Measurements from ENCODE around the gene SLC22A3. TPM values are rescaled to one million over a fixed set of nuclear protein-coding genes. Genes with fewer than 3 reads are reported as not detected.
A peak's percentile ranks its signal among the peaks of the same experiment; 100 is the strongest.

SLC22A3 gene
- polyA plus RNA-seq, 2 of the 4 experiments (the other 2 are of a cell fraction), result 44.9 to 57.4 TPM

GRCh38 chr6:160355001-160355400 lies 6.8 kb downstream of the SLC22A3 start:
- peak; percentile 39 to 56 for DNase-seq (ENCODE audit: low read depth in 1 of 2, low spot score in 1 of 2)
- FAIRE-seq, result no peak
- H3K4me1 ChIP-seq, result peaks cover 92% of the 10 kb centered on the region
- TF ChIP-seq ZNF302 (CRISPR knock-in tag; IDR thresholded peaks at IDR 0.05) (no peak), POLR2A (IDR thresholded peaks at IDR 0.05; ENCODE audit: low read length) (no peak), TP53 (CRISPR knock-in tag; IDR thresholded peaks at IDR 0.05) (no peak), JUNB (IDR thresholded peaks at IDR 0.05) (0 out of 2 replicates have a peak, but pooled peaks have one; percentile 19), HOXA7 (CRISPR knock-in tag; IDR thresholded peaks at IDR 0.05) (no peak), HEYL (CRISPR knock-in tag; IDR thresholded peaks at IDR 0.05) (no peak), CHD4 (IDR thresholded peaks at IDR 0.05; ENCODE audit: borderline replicate concordance) (no peak), SMC3 (IDR thresholded peaks at IDR 0.05) (no peak), CHD2 (IDR thresholded peaks at IDR 0.05; ENCODE audit: low read length, partially characterized antibody) (no peak), PHF8 (IDR thresholded peaks at IDR 0.05; ENCODE audit: borderline replicate concordance, low read depth) (no peak), MYC (IDR thresholded peaks at IDR 0.05; ENCODE audit: borderline replicate concordance, low read length) (no peak), CTCF (IDR thresholded peaks at IDR 0.05) (no peak), FOSB (CRISPR knock-in tag; IDR thresholded peaks at IDR 0.05) (no peak), KDM5A (IDR thresholded peaks at IDR 0.05) (no peak), CBX8 (IDR thresholded peaks at IDR 0.05) (no peak), KDM1A (IDR thresholded peaks at IDR 0.05; ENCODE audit: low read depth) (no peak), SREBF2 (IDR thresholded peaks at IDR 0.05) (no peak), POLR2AphosphoS2 (conservative IDR thresholded peaks at IDR 0.05; ENCODE audit: low read length) (peak; percentile 70; the same call in 1 of the 2 replicates), E2F6 (IDR thresholded peaks at IDR 0.05; ENCODE audit: borderline replicate concordance, low read depth) (no peak), RAD21 (conservative IDR thresholded peaks at IDR 0.05 in 1 of 2, IDR thresholded peaks at IDR 0.05 in 1 of 2) (no peak), BHLHE40 (IDR thresholded peaks at IDR 0.05; ENCODE audit: low read depth, low read length) (no peak), USF2 (IDR thresholded peaks at IDR 0.05) (peak; percentile 76), EP300 (IDR thresholded peaks at IDR 0.05) (no peak), CEBPB (IDR thresholded peaks at IDR 0.05) (peak in 1 of 2 experiments; percentile 49; a peak in 1 of 4 replicates), GATA3 (IDR thresholded peaks at IDR 0.05; ENCODE audit: borderline replicate concordance) (no peak), FOSL2 (IDR thresholded peaks at IDR 0.05) (no peak), FOSL2 (CRISPR knock-in tag; IDR thresholded peaks at IDR 0.05) (peak; percentile 33; the same call in 1 of the 2 replicates)
- TF ChIP-seq, protein P1, sequence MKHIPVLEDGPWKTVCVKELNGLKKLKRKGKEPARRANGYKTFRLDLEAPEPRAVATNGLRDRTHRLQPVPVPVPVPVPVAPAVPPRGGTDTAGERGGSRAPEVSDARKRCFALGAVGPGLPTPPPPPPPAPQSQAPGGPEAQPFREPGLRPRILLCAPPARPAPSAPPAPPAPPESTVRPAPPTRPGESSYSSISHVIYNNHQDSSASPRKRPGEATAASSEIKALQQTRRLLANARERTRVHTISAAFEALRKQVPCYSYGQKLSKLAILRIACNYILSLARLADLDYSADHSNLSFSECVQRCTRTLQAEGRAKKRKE (CRISPR knock-in tag; IDR thresholded peaks at IDR 0.05; ENCODE audit: low read depth), result no peak
- TF ChIP-seq, protein P2, sequence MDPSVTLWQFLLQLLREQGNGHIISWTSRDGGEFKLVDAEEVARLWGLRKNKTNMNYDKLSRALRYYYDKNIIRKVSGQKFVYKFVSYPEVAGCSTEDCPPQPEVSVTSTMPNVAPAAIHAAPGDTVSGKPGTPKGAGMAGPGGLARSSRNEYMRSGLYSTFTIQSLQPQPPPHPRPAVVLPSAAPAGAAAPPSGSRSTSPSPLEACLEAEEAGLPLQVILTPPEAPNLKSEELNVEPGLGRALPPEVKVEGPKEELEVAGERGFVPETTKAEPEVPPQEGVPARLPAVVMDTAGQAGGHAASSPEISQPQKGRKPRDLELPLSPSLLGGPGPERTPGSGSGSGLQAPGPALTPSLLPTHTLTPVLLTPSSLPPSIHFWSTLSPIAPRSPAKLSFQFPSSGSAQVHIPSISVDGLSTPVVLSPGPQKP (IDR thresholded peaks at IDR 0.05; ENCODE audit: low read depth, low read length), result no peak
- WGBS (ENCODE audit: missing lambda C conversion rate), result 63% methylated on average over 7 of the region's 7 CpGs
- POLR2A ChIA-PET, result interaction anchor here (0.6 to 1.0 kb wide), 2 partner anchors 92 to 131 kb away, joined by 3 read pairs; no protein-coding TSS in a partner anchor
- peak; percentile 55 to 77 for ATAC-seq
- peak overlapping the region; percentile 97 for H3K4me2 ChIP-seq
- H3K27ac ChIP-seq, result peak overlapping the region; percentile 66 to 96
- CTCF ChIA-PET, result interaction anchor here (1.4 to 1.8 kb wide), 2 partner anchors 22 to 39 kb away, joined by 3 to 5 read pairs; no protein-coding TSS in a partner anchor
- H3K4me3 ChIP-seq, result no peak overlapping the region
- H3K9me3 ChIP-seq, result no peaks in the 10 kb centered on the region
